Spleen (tissue), 7 donors: ENCODE data around the gene MTMR6.

Source experiments
- CTCF ChIP-seq, 11 experiments: fragments of 200-600 bp in 7 of 11; fragments of 450-650 bp in 4 of 11; sonication (generic) in 4 of 11; IDR thresholded peaks in 8 of 11; conservative IDR thresholded peaks in 3 of 11; 1 replicate in 7 of 11; 2 replicates in 4 of 11; pipeline versions ENCODE4 v1.4.0 to v1.8.0; 2016 to 2021; ENCODE audit warnings: antibody characterized with exemption in 11 of 11, inconsistent platforms in 4 of 11, mild to moderate bottlenecking in 1 of 11
- POLR2A ChIP-seq, 3 donors: fragments of 450-650 bp; IDR thresholded peaks; one replicate each; pipeline ENCODE4 v1.5.1; 2017; ENCODE audit warnings: antibody characterized with exemption in 3 of 3, mild to moderate bottlenecking in 1 of 3
- POLR2AphosphoS5 ChIP-seq, 3 donors: sonication (generic); formaldehyde crosslinking; IDR thresholded peaks; one replicate each; pipeline ENCODE4 v1.5.1; 2017; ENCODE audit warnings: antibody characterized with exemption in 3 of 3
- donor health status: DM: no; HTN: no; CAD: no; lungs with moderate emphysema.
- donor health status: DM: no; HTN: no; CAD: no.
- donor health status: DM: no; HTN: no; CAD: no.

DNA sequence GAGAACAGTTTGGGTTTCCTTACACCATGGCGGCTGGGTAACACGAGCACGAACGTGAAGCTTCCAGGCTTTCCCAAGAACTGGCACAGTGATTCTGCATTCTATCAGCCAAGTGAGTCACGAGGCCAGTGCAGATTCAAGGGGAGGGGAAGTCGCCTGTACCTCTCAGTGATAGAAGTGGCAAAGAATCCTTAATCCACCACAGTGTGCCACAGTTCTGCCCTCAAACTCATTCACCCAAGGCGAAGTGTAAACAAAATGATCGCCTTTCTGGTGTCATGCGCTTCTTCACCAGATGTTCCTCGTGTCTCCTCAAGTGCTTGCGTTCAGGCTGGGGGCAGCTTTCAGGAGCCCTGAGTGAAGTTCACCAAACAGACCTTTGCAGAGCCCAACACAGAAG is 90.3 kb downstream of the MTMR6 start:
- no peak for TF ChIP-seq CTCF (IDR thresholded peaks at IDR 0.05 in 8 of 11, conservative IDR thresholded peaks at IDR 0.05 in 3 of 11)
- TF ChIP-seq POLR2A (IDR thresholded peaks at IDR 0.05) = no peak
- TF ChIP-seq POLR2AphosphoS5 (IDR thresholded peaks at IDR 0.05) = no peak
